SU-DHL-6 (cell line): ENCODE data around the gene TRIM54.

Experiments used
- EZH2phosphoT487 ChIP-seq: fragments of 200-600 bp; sonication (generic), shearing (Covaris generic); conservative IDR thresholded peaks from 2 replicates; pipeline ENCODE4 v1.6.1; 2018; ENCODE audit warnings: mild to moderate bottlenecking, antibody characterized with exemption, low read length, moderate library complexity, mixed read lengths
- TF ChIP-seq, protein P1 (sequence below): fragments of 200-600 bp; sonication (generic); IDR thresholded peaks from one replicate; pipeline ENCODE4 v1.5.1; 2017; ENCODE audit warnings: antibody characterized with exemption, mild to moderate bottlenecking, low read length, moderate library complexity; ENCODE audit not compliant: insufficient read depth, poor library complexity, severe bottlenecking

DNA sequence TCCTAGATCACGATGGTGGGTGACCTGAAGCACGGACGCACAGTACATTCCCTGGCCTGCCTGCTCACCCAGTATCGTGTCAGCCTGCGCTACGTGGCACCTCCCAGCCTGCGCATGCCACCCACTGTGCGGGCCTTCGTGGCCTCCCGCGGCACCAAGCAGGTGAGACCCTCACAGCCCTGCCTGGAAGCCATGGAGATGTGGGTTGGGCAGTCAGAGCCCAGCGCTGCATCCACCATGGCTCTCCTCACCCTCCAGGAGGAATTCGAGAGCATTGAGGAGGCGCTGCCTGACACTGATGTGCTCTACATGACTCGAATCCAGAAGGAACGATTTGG is 39.6 kb upstream of the TRIM54 start:
- TF ChIP-seq, protein P1, sequence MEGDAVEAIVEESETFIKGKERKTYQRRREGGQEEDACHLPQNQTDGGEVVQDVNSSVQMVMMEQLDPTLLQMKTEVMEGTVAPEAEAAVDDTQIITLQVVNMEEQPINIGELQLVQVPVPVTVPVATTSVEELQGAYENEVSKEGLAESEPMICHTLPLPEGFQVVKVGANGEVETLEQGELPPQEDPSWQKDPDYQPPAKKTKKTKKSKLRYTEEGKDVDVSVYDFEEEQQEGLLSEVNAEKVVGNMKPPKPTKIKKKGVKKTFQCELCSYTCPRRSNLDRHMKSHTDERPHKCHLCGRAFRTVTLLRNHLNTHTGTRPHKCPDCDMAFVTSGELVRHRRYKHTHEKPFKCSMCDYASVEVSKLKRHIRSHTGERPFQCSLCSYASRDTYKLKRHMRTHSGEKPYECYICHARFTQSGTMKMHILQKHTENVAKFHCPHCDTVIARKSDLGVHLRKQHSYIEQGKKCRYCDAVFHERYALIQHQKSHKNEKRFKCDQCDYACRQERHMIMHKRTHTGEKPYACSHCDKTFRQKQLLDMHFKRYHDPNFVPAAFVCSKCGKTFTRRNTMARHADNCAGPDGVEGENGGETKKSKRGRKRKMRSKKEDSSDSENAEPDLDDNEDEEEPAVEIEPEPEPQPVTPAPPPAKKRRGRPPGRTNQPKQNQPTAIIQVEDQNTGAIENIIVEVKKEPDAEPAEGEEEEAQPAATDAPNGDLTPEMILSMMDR, result no peak
- no peak for TF ChIP-seq EZH2phosphoT487
